ENCODE data around the gene ATIC.

DNA sequence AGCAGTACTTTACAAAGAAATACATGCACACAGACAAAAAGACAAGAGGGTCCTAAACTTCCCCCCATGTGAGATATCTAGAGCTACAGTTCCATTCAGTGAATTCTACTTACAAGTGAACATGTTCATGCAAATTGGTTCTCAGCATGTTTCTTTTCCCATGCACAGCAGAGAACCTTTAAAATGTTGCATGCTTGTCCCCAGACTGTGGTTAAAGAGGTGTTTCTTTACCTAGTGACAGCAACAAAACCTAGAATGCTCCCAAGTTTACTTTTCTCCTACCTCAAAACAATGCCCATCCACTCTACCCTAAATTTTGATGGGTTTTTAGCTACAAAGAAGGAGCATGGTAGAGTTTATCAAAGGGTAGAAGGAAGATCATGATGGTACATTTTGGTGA lies 80.3 kb downstream of the ATIC start:
- TF ChIP-seq, protein P1, sequence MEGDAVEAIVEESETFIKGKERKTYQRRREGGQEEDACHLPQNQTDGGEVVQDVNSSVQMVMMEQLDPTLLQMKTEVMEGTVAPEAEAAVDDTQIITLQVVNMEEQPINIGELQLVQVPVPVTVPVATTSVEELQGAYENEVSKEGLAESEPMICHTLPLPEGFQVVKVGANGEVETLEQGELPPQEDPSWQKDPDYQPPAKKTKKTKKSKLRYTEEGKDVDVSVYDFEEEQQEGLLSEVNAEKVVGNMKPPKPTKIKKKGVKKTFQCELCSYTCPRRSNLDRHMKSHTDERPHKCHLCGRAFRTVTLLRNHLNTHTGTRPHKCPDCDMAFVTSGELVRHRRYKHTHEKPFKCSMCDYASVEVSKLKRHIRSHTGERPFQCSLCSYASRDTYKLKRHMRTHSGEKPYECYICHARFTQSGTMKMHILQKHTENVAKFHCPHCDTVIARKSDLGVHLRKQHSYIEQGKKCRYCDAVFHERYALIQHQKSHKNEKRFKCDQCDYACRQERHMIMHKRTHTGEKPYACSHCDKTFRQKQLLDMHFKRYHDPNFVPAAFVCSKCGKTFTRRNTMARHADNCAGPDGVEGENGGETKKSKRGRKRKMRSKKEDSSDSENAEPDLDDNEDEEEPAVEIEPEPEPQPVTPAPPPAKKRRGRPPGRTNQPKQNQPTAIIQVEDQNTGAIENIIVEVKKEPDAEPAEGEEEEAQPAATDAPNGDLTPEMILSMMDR (IDR thresholded peaks at IDR 0.05): no peak
- TF ChIP-seq POLR2A (IDR thresholded peaks at IDR 0.05) (no peak), POLR2AphosphoS5 (IDR thresholded peaks at IDR 0.05) (no peak)
